Stimulated activated CD8-positive, alpha-beta memory T cell treated with anti-CD3 and anti-CD28 coated beads, Interleukin-12 subunit alpha, Interleukin-12 subunit beta, amount 100 ng/mL, for 24 hours (primary cell): ENCODE measurements around the gene SLC35E4.

Experiments
- DNase-seq: peaks from one replicate; pipeline ENCODE4 v3.0.0-alpha.2; 2020; ENCODE audit errors: extremely low read depth

Gene SLC35E4

DNA sequence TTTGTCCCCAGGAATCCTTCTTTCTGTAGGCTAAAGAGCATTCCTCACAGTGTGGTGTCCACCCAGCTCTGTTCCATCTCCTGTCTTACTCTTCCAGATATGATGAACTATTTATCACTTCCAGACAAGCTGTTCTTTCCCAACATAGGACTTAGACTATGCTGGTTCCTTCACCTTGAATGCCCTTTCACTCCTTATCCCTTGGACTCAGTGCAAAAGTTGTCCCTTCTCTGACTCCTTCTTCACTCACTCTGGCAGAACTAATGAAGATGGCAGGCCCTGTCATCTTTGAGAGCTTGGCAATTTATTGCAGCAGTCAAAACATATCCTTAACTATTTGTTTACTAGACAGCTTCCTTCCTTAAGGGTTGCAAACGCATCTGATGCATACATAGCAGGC, 55.6 kb downstream of the SLC35E4 start:
- no peak for DNase-seq

DNA sequence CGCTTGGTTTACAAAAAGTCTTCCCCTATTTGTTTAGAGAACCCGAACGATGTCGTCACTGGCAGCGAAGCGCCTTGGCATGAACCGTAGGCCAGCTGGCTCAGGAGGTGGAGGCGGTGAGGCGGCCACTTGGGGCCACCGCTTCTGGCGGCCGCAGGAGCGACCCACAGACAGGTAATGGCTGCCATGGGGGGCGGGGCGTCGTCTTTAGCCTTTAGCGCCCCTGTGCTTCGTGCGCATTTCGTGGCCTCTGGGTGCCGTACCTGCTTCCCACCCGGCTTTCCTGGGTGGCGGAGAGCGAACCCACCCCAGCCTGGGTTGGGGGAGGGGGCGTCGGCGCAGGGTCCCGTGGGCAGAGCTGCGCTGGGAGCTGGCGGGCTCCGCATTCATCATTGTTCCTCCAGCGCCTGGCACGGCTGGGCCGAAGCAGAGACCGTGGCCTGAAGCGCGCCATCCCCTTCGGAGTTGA, 58.6 kb downstream of the SLC35E4 start:
- no peak for DNase-seq

- no peak for DNase-seq
Measured at GRCh38 chr22:30694640-30695350, 59.2 kb downstream of the SLC35E4 start, which contains the start of gene OSBP2. Gene OSBP2, plus strand, starts transcription at chr22:30694874. Its CDS starts 36 bp downstream, at chr22:30694910.

- no peak for DNase-seq
Measured at GRCh38 chr22:30695351-30695851, 59.8 kb downstream of the SLC35E4 start.

GRCh38 chr22:30695871-30696655, 60.5 kb downstream of the SLC35E4 start:
- DNase-seq: no peak
